Activated naive CD8-positive, alpha-beta T cell treated with anti-CD3 and anti-CD28 coated beads, Interleukin-2, amount 50 U/mL, for 24 hours (primary cell): ENCODE data around the gene CBR1.
A peak's percentile ranks its signal among the peaks of the same experiment; 100 is the strongest.

Experiments
- ATAC-seq: fragments of 150-1000 bp; cut with Tn5 transposase; one replicate; pipeline ENCODE4 v1.10.0; 2021
- DNase-seq: peaks from one replicate; pipeline ENCODE4 v3.0.0; 2021
- H3K27ac Mint-ChIP-seq: one replicate; pipeline ENCODE4 v1.8.0; 2021; ENCODE audit warnings: mild to moderate bottlenecking, mixed read lengths
- H3K27me3 Mint-ChIP-seq: one replicate; pipeline ENCODE4 v1.8.0; 2021; ENCODE audit warnings: mixed read lengths
- H3K36me3 Mint-ChIP-seq: one replicate; pipeline ENCODE4 v1.8.0; 2021; ENCODE audit warnings: low read depth, mixed read lengths
- H3K4me1 Mint-ChIP-seq: one replicate; pipeline ENCODE4 v1.8.0; 2021; ENCODE audit warnings: mixed read lengths
- H3K4me3 Mint-ChIP-seq: one replicate; pipeline ENCODE4 v1.8.0; 2021; ENCODE audit warnings: mild to moderate bottlenecking, moderate library complexity, mixed read lengths
- H3K9me3 Mint-ChIP-seq: one replicate; pipeline ENCODE4 v1.8.0; 2021; ENCODE audit warnings: mixed read lengths

CBR1 gene

DNA sequence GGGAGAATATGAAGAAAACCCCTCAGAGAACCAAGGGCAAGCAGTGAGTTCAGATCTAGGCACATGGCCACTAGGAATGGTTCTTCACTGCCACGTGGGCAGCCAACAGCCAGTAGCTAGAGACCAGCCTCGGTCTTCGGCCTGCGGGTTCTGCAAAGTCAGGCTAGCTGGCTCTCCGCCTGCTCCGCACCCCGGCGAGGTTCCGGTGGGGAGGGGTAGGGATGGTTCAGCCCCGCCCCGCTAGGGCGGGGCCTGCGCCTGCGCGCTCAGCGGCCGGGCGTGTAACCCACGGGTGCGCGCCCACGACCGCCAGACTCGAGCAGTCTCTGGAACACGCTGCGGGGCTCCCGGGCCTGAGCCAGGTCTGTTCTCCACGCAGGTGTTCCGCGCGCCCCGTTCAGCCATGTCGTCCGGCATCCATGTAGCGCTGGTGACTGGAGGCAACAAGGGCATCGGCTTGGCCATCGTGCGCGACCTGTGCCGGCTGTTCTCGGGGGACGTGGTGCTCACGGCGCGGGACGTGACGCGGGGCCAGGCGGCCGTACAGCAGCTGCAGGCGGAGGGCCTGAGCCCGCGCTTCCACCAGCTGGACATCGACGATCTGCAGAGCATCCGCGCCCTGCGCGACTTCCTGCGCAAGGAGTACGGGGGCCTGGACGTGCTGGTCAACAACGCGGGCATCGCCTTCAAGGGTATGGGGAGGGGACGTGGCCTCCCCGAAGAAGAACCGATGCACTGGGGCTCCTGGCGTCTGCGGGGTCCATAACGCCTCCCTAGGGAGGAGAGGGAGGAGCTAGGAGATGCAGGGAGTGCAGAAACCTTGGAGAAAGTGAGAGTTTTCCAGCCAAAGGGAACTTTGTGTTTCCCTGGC, at the start of gene CBR1:
Gene CBR1 (plus strand): TSS at position 312 of the 871 bp plus-strand sequence. CDS start 92 bp downstream, at position 404.
- peak within 1 kb of the TSS; percentile 80 for H3K27ac Mint-ChIP-seq
- peak within 1 kb of the TSS; percentile 85 for H3K4me3 Mint-ChIP-seq
- H3K36me3 Mint-ChIP-seq = peaks cover 32% of the 10 kb centered on the region
- ATAC-seq (peak; percentile 97), DNase-seq (peak; percentile 88)
- H3K4me1 Mint-ChIP-seq = peaks cover 50% of the 10 kb centered on the region
- H3K27me3 Mint-ChIP-seq = no peaks in the 10 kb centered on the region
- peaks cover 10% of the 10 kb centered on the region for H3K9me3 Mint-ChIP-seq

DNA sequence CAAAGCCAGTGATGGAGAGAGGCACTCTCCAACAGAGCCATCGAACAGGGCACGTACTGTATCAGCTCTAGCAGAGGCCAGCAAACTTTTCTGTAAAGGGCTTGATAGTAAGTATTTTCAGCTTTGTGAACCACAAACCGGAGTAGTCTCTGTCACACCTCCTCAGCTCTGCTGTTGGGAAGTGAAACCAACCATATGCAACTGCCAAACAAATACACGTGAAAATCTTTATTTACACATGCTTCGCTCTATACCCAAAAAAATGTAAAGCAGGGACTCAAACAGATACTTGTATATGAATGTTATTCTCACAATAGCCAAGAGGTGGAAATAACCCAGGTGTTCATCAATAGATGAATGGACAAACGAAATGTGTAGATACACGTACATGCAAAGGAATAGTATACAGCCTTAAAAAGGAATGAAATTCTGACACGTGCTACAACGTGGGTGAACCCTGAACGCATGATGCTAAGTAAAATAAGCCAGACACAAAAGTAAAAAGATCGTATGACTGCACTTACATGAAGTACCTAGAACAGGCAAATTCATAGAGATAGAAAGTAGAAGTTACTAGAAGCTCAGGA, 48.5 kb upstream of the CBR1 start:
- ATAC-seq (no peak), DNase-seq (no peak)
- no peak overlapping the region for H3K4me3 Mint-ChIP-seq
- H3K27ac Mint-ChIP-seq = no peak overlapping the region
- H3K9me3 Mint-ChIP-seq = no peaks in the 10 kb centered on the region
- H3K4me1 Mint-ChIP-seq = no peaks in the 10 kb centered on the region
- no peaks in the 10 kb centered on the region for H3K36me3 Mint-ChIP-seq
- H3K27me3 Mint-ChIP-seq = no peaks in the 10 kb centered on the region

DNA sequence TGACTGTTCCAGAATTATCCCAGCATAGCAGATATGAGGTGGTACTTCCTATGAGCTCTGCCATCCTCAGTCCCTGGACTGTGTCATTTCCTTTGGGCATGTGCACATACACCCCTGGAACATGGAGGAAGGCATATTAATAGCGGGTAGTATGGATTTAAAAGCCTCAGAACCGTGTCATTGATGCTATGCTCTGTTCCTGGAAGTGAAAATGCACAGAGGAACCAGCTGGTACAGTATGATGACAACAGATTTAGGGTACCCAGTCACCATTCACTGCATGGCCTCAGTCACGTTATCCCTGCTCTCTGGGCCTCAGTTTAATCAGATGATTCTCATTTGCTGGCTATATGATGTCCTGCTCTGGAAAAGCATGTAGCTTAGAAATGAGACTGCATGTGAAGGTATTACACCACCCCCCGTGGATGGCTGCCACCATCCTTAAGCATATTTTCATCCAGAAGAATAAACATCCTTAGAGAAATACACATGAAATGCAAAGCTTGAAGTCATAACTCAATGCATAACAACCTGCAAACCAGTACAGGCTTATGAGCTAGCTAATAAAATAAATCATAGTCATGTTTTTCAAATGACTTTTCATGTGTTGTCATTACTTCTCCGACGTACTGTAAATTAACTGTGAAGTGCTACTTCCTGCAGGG, 47.3 kb upstream of the CBR1 start:
- Mint-ChIP-seq H3K4me1 (no peaks in the 10 kb centered on the region), H3K36me3 (no peaks in the 10 kb centered on the region), H3K9me3 (no peaks in the 10 kb centered on the region), H3K27me3 (no peaks in the 10 kb centered on the region), H3K4me3 (no peak overlapping the region), H3K27ac (no peak overlapping the region)
- ATAC-seq = no peak
- DNase-seq = no peak

DNA sequence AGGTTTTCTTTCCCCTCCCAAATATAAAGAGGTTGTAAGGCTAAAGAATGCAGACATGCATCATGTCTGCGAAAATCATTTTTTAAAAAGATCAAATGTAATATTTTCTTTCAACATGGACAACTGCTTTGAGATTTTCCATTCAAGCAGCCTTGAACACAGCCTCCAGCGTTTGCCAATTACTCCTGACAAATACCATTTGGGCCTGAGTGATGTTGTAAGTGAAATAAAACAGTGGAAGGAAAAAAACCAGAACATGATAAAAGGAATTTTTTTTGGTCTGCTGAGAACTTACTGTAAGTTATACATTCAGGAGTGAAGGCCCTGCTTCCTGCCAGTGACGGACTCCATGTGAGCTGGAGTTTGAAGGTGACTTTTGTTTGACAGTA, 46.7 kb upstream of the CBR1 start:
- H3K36me3 Mint-ChIP-seq = no peaks in the 10 kb centered on the region
- ATAC-seq (no peak), DNase-seq (no peak)
- H3K27me3 Mint-ChIP-seq = no peaks in the 10 kb centered on the region
- H3K4me3 Mint-ChIP-seq = no peak overlapping the region
- H3K27ac Mint-ChIP-seq = no peak overlapping the region
- no peaks in the 10 kb centered on the region for H3K9me3 Mint-ChIP-seq
- peaks cover under 1% of the 10 kb centered on the region for H3K4me1 Mint-ChIP-seq

DNA sequence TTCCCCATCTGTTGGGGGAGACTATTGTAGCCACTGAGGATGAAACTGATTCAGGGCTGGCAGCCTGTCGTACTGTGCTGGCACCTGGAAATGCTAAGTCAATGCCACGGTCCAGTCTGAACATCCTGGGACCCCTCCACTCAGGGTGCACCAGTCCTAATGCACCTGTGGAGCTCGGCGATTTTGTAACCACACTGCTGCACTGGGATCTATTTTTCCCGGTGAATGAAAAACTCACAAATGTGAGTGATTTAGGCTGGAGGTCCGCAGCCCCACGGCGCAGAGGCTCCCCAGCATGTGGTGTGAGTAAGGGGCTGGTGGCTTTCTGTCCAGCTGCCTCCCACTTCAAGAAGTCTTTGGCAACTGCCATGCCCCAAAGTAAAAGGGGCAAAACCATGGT, 45.0 kb upstream of the CBR1 start:
- no peaks in the 10 kb centered on the region for H3K36me3 Mint-ChIP-seq

DNA sequence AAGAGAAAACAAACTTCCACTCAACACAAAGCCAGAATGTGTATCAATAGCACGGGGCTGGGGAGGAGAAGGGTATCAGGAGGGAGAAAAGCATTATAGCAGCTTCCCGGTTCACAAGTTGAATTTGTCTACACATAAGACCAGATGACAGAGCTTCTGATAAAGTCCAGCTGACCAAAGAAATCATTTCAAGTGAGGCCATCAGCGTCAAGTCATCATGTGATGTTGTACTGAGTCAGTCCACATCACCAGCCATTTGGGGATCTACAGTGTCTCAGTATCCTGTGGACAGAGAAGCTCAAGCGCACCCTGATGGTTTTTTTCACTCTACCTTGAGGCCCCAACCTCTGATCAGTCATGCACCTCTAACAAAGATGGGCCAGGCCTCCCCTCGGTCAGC, 42.5 kb upstream of the CBR1 start:
- no peak overlapping the region for H3K27ac Mint-ChIP-seq
- ATAC-seq (no peak), DNase-seq (no peak)
- H3K9me3 Mint-ChIP-seq = no peaks in the 10 kb centered on the region
- peaks cover 4% of the 10 kb centered on the region for H3K4me1 Mint-ChIP-seq
- H3K36me3 Mint-ChIP-seq = no peaks in the 10 kb centered on the region
- no peak overlapping the region for H3K4me3 Mint-ChIP-seq
- no peaks in the 10 kb centered on the region for H3K27me3 Mint-ChIP-seq

More for the DNA sequence above, 45.0 kb upstream of the CBR1 start:
- Mint-ChIP-seq H3K9me3 (no peaks in the 10 kb centered on the region), H3K4me1 (peaks cover 4% of the 10 kb centered on the region), H3K4me3 (no peak overlapping the region), H3K27ac (no peak overlapping the region), H3K27me3 (no peaks in the 10 kb centered on the region)
- DNase-seq = no peak
- no peak for ATAC-seq

- Mint-ChIP-seq H3K27me3 (no peaks in the 10 kb centered on the region), H3K9me3 (no peaks in the 10 kb centered on the region), H3K4me3 (no peak overlapping the region), H3K27ac (no peak overlapping the region), H3K36me3 (peaks cover 1% of the 10 kb centered on the region), H3K4me1 (peaks cover 4% of the 10 kb centered on the region)
- peak; percentile 77 for ATAC-seq
- DNase-seq = peak; percentile 65
Measured at GRCh38 chr21:36028127-36029069, 41.4 kb upstream of the CBR1 start.

GRCh38 chr21:36029309-36029708, 40.5 kb upstream of the CBR1 start:
- Mint-ChIP-seq H3K27me3 (no peaks in the 10 kb centered on the region), H3K36me3 (peaks cover 3% of the 10 kb centered on the region), H3K4me3 (no peak overlapping the region), H3K4me1 (peaks cover 4% of the 10 kb centered on the region), H3K9me3 (no peaks in the 10 kb centered on the region), H3K27ac (no peak overlapping the region)
- no peak for ATAC-seq
- no peak for DNase-seq

GRCh38 chr21:36030581-36031189, 39.1 kb upstream of the CBR1 start:
- no peaks in the 10 kb centered on the region for H3K27me3 Mint-ChIP-seq
- DNase-seq (no peak), ATAC-seq (no peak)
- H3K4me1 Mint-ChIP-seq = peaks cover 4% of the 10 kb centered on the region
- peaks cover 7% of the 10 kb centered on the region for H3K36me3 Mint-ChIP-seq
- H3K9me3 Mint-ChIP-seq = no peaks in the 10 kb centered on the region
- H3K27ac Mint-ChIP-seq = no peak overlapping the region
- H3K4me3 Mint-ChIP-seq = no peak overlapping the region

GRCh38 chr21:36032647-36033406, 37.0 kb upstream of the CBR1 start:
- peaks cover 4% of the 10 kb centered on the region for H3K4me1 Mint-ChIP-seq
- H3K36me3 Mint-ChIP-seq = peaks cover 16% of the 10 kb centered on the region
- no peaks in the 10 kb centered on the region for H3K9me3 Mint-ChIP-seq
- DNase-seq (no peak), ATAC-seq (no peak)
- no peak overlapping the region for H3K4me3 Mint-ChIP-seq
- H3K27me3 Mint-ChIP-seq = no peaks in the 10 kb centered on the region
- H3K27ac Mint-ChIP-seq = no peak overlapping the region

DNA sequence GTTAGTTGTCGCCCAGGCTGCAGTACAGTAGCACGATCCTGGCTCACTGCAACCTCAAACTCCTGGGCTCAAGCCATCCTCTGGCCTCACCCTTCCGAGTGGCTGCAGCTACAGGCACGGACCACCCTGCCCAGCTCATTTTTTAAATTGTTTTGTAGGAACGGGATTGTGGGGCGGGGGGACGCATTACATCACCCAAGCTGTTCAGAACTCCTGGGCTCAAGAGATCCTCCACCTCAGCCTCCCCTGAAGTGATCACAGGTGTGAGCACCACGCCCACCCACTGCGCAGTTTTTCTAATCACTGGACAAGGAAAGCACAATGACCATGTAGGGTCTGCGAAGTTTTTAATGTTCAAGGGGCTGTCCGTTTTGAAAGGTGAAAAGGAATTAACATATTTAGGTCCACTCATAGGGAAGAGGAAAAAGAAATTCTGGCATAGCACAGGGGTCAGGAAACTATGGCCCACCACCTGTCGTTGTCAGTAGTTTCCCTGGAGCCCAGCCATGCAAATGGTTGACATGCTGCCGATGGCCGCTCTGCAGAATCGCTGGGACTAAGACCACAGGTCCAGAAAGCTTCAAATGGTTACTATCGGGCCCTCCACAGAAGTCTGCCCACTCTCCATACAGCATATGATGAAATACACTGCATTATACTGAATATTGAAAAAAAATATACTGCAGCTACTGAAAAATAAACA, 35.5 kb upstream of the CBR1 start:
- Mint-ChIP-seq H3K9me3 (no peaks in the 10 kb centered on the region), H3K4me3 (no peak overlapping the region), H3K27me3 (no peaks in the 10 kb centered on the region), H3K4me1 (no peaks in the 10 kb centered on the region), H3K36me3 (peaks cover 28% of the 10 kb centered on the region), H3K27ac (no peak overlapping the region)
- no peak for ATAC-seq
- no peak for DNase-seq

DNA sequence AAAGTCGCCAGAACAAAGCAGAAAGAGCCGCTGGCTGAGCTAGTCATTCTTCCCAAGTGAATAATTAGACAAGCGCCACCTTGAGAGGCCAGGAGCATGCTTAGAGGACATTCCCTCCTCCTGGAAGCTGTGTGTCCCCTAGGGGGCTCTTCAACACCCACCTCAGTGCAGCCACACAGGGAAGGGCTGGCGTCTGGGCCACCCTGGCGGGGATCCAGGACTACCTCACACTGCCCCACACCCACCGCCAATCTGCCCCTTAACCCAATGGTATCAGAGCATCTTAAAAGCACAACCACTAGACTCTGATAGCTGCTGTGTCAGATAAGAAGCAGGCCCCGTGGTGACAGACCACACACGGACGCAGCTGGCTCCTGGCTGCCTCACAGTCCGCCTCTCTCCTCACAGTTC, 34.4 kb upstream of the CBR1 start:
- no peak for ATAC-seq
- H3K9me3 Mint-ChIP-seq = no peaks in the 10 kb centered on the region
- no peak overlapping the region for H3K27ac Mint-ChIP-seq
- H3K27me3 Mint-ChIP-seq = no peaks in the 10 kb centered on the region
- H3K4me3 Mint-ChIP-seq = no peak overlapping the region
- no peaks in the 10 kb centered on the region for H3K4me1 Mint-ChIP-seq
- DNase-seq = no peak
- H3K36me3 Mint-ChIP-seq = peaks cover 32% of the 10 kb centered on the region
